Fibroblast of skin of back (primary cell): Measurements from ENCODE around the gene ECHDC3.

Source experiments
- DNase-seq: peaks from one replicate; pipeline ENCODE4 v3.0.0-alpha.2; 2013

ECHDC3 gene

GRCh38 chr10:11754173-11754572 lies 12.0 kb downstream of the ECHDC3 start:
- no peak for DNase-seq

- DNase-seq, result no peak
These were observed 12.4 kb downstream of the ECHDC3 start for GRCh38 chr10:11754620-11755019.

- no peak for DNase-seq
These were observed 13.5 kb downstream of the ECHDC3 start for GRCh38 chr10:11755512-11756263.

GRCh38 chr10:11756766-11757315 lies 14.7 kb downstream of the ECHDC3 start:
- no peak for DNase-seq

GRCh38 chr10:11757454-11757820 lies 15.3 kb downstream of the ECHDC3 start:
- peak; percentile 73 for DNase-seq

- peak; percentile 66 for DNase-seq
These were observed 15.8 kb downstream of the ECHDC3 start for GRCh38 chr10:11757821-11758463.

- no peak for DNase-seq
These were observed 16.5 kb downstream of the ECHDC3 start for GRCh38 chr10:11758527-11759236.

- no peak for DNase-seq
These were observed 17.2 kb downstream of the ECHDC3 start for GRCh38 chr10:11759347-11759746.

GRCh38 chr10:11760151-11760550 lies 18.0 kb downstream of the ECHDC3 start:
- peak; percentile 40 for DNase-seq

- no peak for DNase-seq
These were observed 18.7 kb downstream of the ECHDC3 start for GRCh38 chr10:11760861-11761260.

GRCh38 chr10:11761431-11761830 lies 19.2 kb downstream of the ECHDC3 start:
- DNase-seq, result no peak

- no peak for DNase-seq
These were observed 20.7 kb downstream of the ECHDC3 start for GRCh38 chr10:11762706-11763500.

GRCh38 chr10:11763501-11763861 lies 21.3 kb downstream of the ECHDC3 start:
- no peak for DNase-seq

GRCh38 chr10:11765141-11765540 lies 23.0 kb downstream of the ECHDC3 start:
- no peak for DNase-seq

- DNase-seq, result no peak
These were observed 30.6 kb downstream of the ECHDC3 start for GRCh38 chr10:11772575-11773288.

- no peak for DNase-seq
These were observed 31.7 kb downstream of the ECHDC3 start for GRCh38 chr10:11773761-11774441.

- DNase-seq, result no peak
These were observed 33.2 kb downstream of the ECHDC3 start for GRCh38 chr10:11775412-11775811.

GRCh38 chr10:11776080-11776479 lies 33.9 kb downstream of the ECHDC3 start:
- no peak for DNase-seq

GRCh38 chr10:11781114-11781513 lies 38.9 kb downstream of the ECHDC3 start:
- DNase-seq, result no peak

- DNase-seq, result peak; percentile 60
These were observed 40.8 kb downstream of the ECHDC3 start for GRCh38 chr10:11782793-11783557.

- DNase-seq, result no peak
These were observed 41.3 kb downstream of the ECHDC3 start for GRCh38 chr10:11783558-11783865.
